Ecto neural progenitor cell (in vitro differentiated cells): ENCODE measurements around the gene DPEP1.
"Not testable (repeated sequence)": the region's sequence is repeated elsewhere in the genome, so short reads cannot be mapped to it uniquely, and the experiment has no call there.

ENCODE experiments used
- DNase-seq: peaks from one replicate; pipeline ENCODE4 v3.0.0-alpha.2; 2018; ENCODE audit warnings: low spot score

The DPEP1 gene

GRCh38 chr16:89619840-89620239, 6.4 kb downstream of the DPEP1 start:
- no peak for DNase-seq

GRCh38 chr16:89620406-89620841, 7.0 kb downstream of the DPEP1 start:
- DNase-seq, result no peak

GRCh38 chr16:89621136-89621697, 7.8 kb downstream of the DPEP1 start:
- DNase-seq, result no peak

GRCh38 chr16:89621698-89622409, 8.4 kb downstream of the DPEP1 start:
- DNase-seq, result no peak

GRCh38 chr16:89623511-89624261, 10.2 kb downstream of the DPEP1 start:
- DNase-seq, result no peak

- DNase-seq, result no peak
Measured at GRCh38 chr16:89624777-89625761, 11.6 kb downstream of the DPEP1 start.

GRCh38 chr16:89629827-89630610, 16.6 kb downstream of the DPEP1 start:
- no peak for DNase-seq

- DNase-seq, result no peak
Measured at GRCh38 chr16:89633064-89633631, 19.7 kb downstream of the DPEP1 start.

GRCh38 chr16:89634463-89635385, 21.3 kb downstream of the DPEP1 start:
- not testable (repeated sequence) for DNase-seq

GRCh38 chr16:89636663-89637062, 23.2 kb downstream of the DPEP1 start:
- DNase-seq, result no peak

GRCh38 chr16:89637379-89637778, 23.9 kb downstream of the DPEP1 start:
- DNase-seq, result no peak

GRCh38 chr16:89638455-89638854, 25.0 kb downstream of the DPEP1 start:
- DNase-seq, result no peak

GRCh38 chr16:89639385-89639784, 25.9 kb downstream of the DPEP1 start:
- DNase-seq, result no peak

- no peak for DNase-seq
Measured at GRCh38 chr16:89641458-89642119, 28.1 kb downstream of the DPEP1 start.

- DNase-seq, result no peak
Measured at GRCh38 chr16:89642574-89642973, 29.1 kb downstream of the DPEP1 start.

GRCh38 chr16:89643769-89644300, 30.4 kb downstream of the DPEP1 start:
- no peak for DNase-seq

- DNase-seq, result no peak
Measured at GRCh38 chr16:89645122-89645521, 31.7 kb downstream of the DPEP1 start.

GRCh38 chr16:89646270-89646669, 32.8 kb downstream of the DPEP1 start:
- DNase-seq, result no peak

GRCh38 chr16:89646906-89647305, 33.5 kb downstream of the DPEP1 start:
- no peak for DNase-seq
